Measurements from ENCODE around the gene PRR14.

PRR14 gene

GRCh38 chr16:30659507-30660423 lies 9.0 kb downstream of the PRR14 start:
- no peak for DNase-seq (ENCODE audit: low spot score)

GRCh38 chr16:30660424-30661261 lies 9.9 kb downstream of the PRR14 start:
- DNase-seq (ENCODE audit: low spot score), result no peak

GRCh38 chr16:30662449-30662848 lies 11.7 kb downstream of the PRR14 start:
- no peak for DNase-seq (ENCODE audit: low spot score)

- no peak for DNase-seq (ENCODE audit: low spot score)
Measured at GRCh38 chr16:30663038-30663437, 12.3 kb downstream of the PRR14 start.

- no peak for DNase-seq (ENCODE audit: low spot score)
Measured at GRCh38 chr16:30663820-30664219, 13.1 kb downstream of the PRR14 start.

GRCh38 chr16:30664616-30665109 lies 13.9 kb downstream of the PRR14 start:
- DNase-seq (ENCODE audit: low spot score), result no peak

GRCh38 chr16:30665155-30665829 lies 14.5 kb downstream of the PRR14 start:
- no peak for DNase-seq (ENCODE audit: low spot score)

- no peak for DNase-seq (ENCODE audit: low spot score)
Measured at GRCh38 chr16:30665830-30666190, 15.1 kb downstream of the PRR14 start.

- no peak for DNase-seq (ENCODE audit: low spot score)
Measured at GRCh38 chr16:30666681-30667080, 15.9 kb downstream of the PRR14 start.

GRCh38 chr16:30667361-30667905 lies 16.7 kb downstream of the PRR14 start:
- DNase-seq (ENCODE audit: low spot score), result no peak

GRCh38 chr16:30668393-30668792 lies 17.6 kb downstream of the PRR14 start:
- DNase-seq (ENCODE audit: low spot score), result no peak

- DNase-seq (ENCODE audit: low spot score), result no peak
Measured at GRCh38 chr16:30669026-30669902, 18.5 kb downstream of the PRR14 start.

- no peak for DNase-seq (ENCODE audit: low spot score)
Measured at GRCh38 chr16:30669903-30670824, 19.4 kb downstream of the PRR14 start.

GRCh38 chr16:30675143-30675542 lies 24.4 kb downstream of the PRR14 start:
- no peak for DNase-seq (ENCODE audit: low spot score)

GRCh38 chr16:30677931-30678585 lies 27.3 kb downstream of the PRR14 start:
- no peak for DNase-seq (ENCODE audit: low spot score)

- no peak for DNase-seq (ENCODE audit: low spot score)
Measured at GRCh38 chr16:30678586-30678970, 27.8 kb downstream of the PRR14 start.

GRCh38 chr16:30680326-30680725 lies 29.6 kb downstream of the PRR14 start:
- DNase-seq (ENCODE audit: low spot score), result no peak

GRCh38 chr16:30688701-30689100 lies 37.9 kb downstream of the PRR14 start:
- DNase-seq (ENCODE audit: low spot score), result no peak

GRCh38 chr16:30691907-30692306 lies 41.1 kb downstream of the PRR14 start:
- DNase-seq (ENCODE audit: low spot score), result no peak
